HepG2 (cell line): ENCODE measurements around the gene APRT. TPM values are rescaled to one million over a fixed set of nuclear protein-coding genes. Genes with fewer than 3 reads are reported as not detected.

ENCODE experiments used
- ELF1 ChIP-seq: sonication (generic); formaldehyde crosslinking; IDR thresholded peaks from 2 replicates; pipeline ENCODE4 v1.4.0; 2020; ENCODE audit warnings: missing genetic modification reagents
- GFI1 ChIP-seq: sonication (generic); formaldehyde crosslinking; IDR thresholded peaks from 2 replicates; pipeline ENCODE4 v1.5.0; 2020; ENCODE audit warnings: missing genetic modification reagents, mild to moderate bottlenecking, borderline replicate concordance
- HMGXB4 ChIP-seq, 2 experiments: sonication (generic) in 1 of 2; formaldehyde crosslinking in 1 of 2; IDR thresholded peaks; 2 replicates each; pipeline versions ENCODE4 v1.4.0 to v1.6.1; 2018 to 2020; ENCODE audit warnings: missing genetic modification reagents in 2 of 2, borderline replicate concordance in 1 of 2, low read depth in 1 of 2, mild to moderate bottlenecking in 1 of 2, missing biosample characterization in 1 of 2
- HOXA3 ChIP-seq: sonication (generic); formaldehyde crosslinking; IDR thresholded peaks from 2 replicates; pipeline ENCODE4 v1.5.0; 2020; ENCODE audit warnings: missing genetic modification reagents
- JUND ChIP-seq: sonication (generic); formaldehyde crosslinking; IDR thresholded peaks from 2 replicates; pipeline ENCODE4 v1.8.0; 2022; ENCODE audit warnings: mild to moderate bottlenecking, missing genetic modification reagents
- KAT8 ChIP-seq: IDR thresholded peaks from 2 replicates; pipeline ENCODE4 v1.6.1; 2016; ENCODE audit warnings: missing genetic modification reagents, missing compliant biosample characterization
- MXD4 ChIP-seq: IDR thresholded peaks from 2 replicates; pipeline ENCODE4 v1.6.1; 2016; ENCODE audit warnings: mild to moderate bottlenecking, missing biosample characterization, missing genetic modification reagents
- RAD21 ChIP-seq: fragments of 450-650 bp; formaldehyde crosslinking; IDR thresholded peaks from 2 replicates; pipeline ENCODE4 v1.5.0; 2020; ENCODE audit warnings: mild to moderate bottlenecking
- RBAK ChIP-seq: sonication (generic); formaldehyde crosslinking; IDR thresholded peaks from 2 replicates; pipeline ENCODE4 v1.5.1; 2020; ENCODE audit warnings: mild to moderate bottlenecking, missing genetic modification reagents
- RORA ChIP-seq: sonication (generic); formaldehyde crosslinking; IDR thresholded peaks from 2 replicates; pipeline ENCODE4 v1.5.0; 2020; ENCODE audit warnings: mild to moderate bottlenecking, missing genetic modification reagents, moderate library complexity
- THRA ChIP-seq: sonication (generic); formaldehyde crosslinking; IDR thresholded peaks from 2 replicates; pipeline ENCODE4 v1.4.0; 2020; ENCODE audit warnings: missing genetic modification reagents, borderline replicate concordance
- ZNF256 ChIP-seq: sonication (generic); formaldehyde crosslinking; conservative IDR thresholded peaks from 2 replicates; pipeline ENCODE4 v1.4.0; 2020; ENCODE audit warnings: missing genetic modification reagents
- ZNF343 ChIP-seq: sonication (generic); formaldehyde crosslinking; IDR thresholded peaks from 2 replicates; pipeline ENCODE4 v1.4.0; 2020; ENCODE audit warnings: mild to moderate bottlenecking, missing genetic modification reagents
- ZNF549 ChIP-seq: sonication (generic); formaldehyde crosslinking; IDR thresholded peaks from 2 replicates; pipeline ENCODE4 v1.5.0; 2020; ENCODE audit warnings: missing genetic modification reagents
- ZNF564 ChIP-seq: sonication (generic); formaldehyde crosslinking; IDR thresholded peaks from 2 replicates; pipeline ENCODE4 v1.8.1; 2023; ENCODE audit warnings: mild to moderate bottlenecking, missing genetic modification reagents
- ZNF589 ChIP-seq: sonication (generic); formaldehyde crosslinking; conservative IDR thresholded peaks from 2 replicates; pipeline ENCODE4 v1.8.0; 2022; ENCODE audit warnings: mild to moderate bottlenecking, moderate library complexity, missing genetic modification reagents
- ZNF619 ChIP-seq: sonication (generic); formaldehyde crosslinking; IDR thresholded peaks from 2 replicates; pipeline ENCODE4 v1.4.0; 2020; ENCODE audit warnings: mild to moderate bottlenecking, missing genetic modification reagents
- ZNF777 ChIP-seq: sonication (generic); formaldehyde crosslinking; IDR thresholded peaks from 2 replicates; pipeline ENCODE4 v1.4.0; 2020; ENCODE audit warnings: missing genetic modification reagents
- ZNF790 ChIP-seq: sonication (generic); formaldehyde crosslinking; IDR thresholded peaks from 2 replicates; pipeline ENCODE4 v1.8.0; 2022; ENCODE audit warnings: missing genetic modification reagents, mild to moderate bottlenecking, borderline replicate concordance
- polyA plus RNA-seq, 8 experiments: library from polyadenylated mRNA; depleted of rRNA in 3 of 8; stranded (reverse) in 7 of 8; unstranded in 1 of 8; fragments of >200 nt; fragmentation: Illumina TruSeq in 4 of 8; extraction: Trizol in 4 of 8; gene quantifications; 2 replicates each; pipeline versions ENCODE4 v1.2.1 to v1.2.3, GENCODE V29; 2011 to 2016; ENCODE audit warnings: low read depth in 4 of 8, missing spikeins in 1 of 8, mixed read lengths in 1 of 8; ENCODE audit not compliant: insufficient read depth in 1 of 8
- total RNA-seq, 5 experiments: library from RNA; depleted of rRNA; stranded (reverse); fragments of >200 nt; fragmentation: Illumina TruSeq; extraction: Trizol; gene quantifications; 2 replicates each; pipeline ENCODE4 v1.2.3, GENCODE V29; 2016; ENCODE audit warnings: low read depth in 1 of 5
- TF ChIP-seq, protein P1 (sequence below): sonication (generic); formaldehyde crosslinking; IDR thresholded peaks from 2 replicates; pipeline ENCODE4 v1.8.0; 2022; ENCODE audit warnings: missing genetic modification reagents, mild to moderate bottlenecking, inconsistent platforms, borderline replicate concordance
- TF ChIP-seq, protein P2 (sequence below): sonication (generic); formaldehyde crosslinking; IDR thresholded peaks from 2 replicates; pipeline ENCODE4 v1.8.1; 2023; ENCODE audit warnings: mild to moderate bottlenecking, missing genetic modification reagents, borderline replicate concordance
- TF ChIP-seq, protein P3 (sequence below): sonication (generic); formaldehyde crosslinking; IDR thresholded peaks from 2 replicates; pipeline ENCODE4 v1.5.0; 2020; ENCODE audit warnings: mild to moderate bottlenecking, missing genetic modification reagents

The APRT gene
- total and polyA plus RNA-seq, 2 of the 13 experiments (the other 11 are each of a cell fraction or from before 2014, with no cell fraction given): 155 to 242 TPM

GRCh38 chr16:88856828-88857727, 45.4 kb upstream of the APRT start, which contains the start of the genes GALNS and TRAPPC2L (continued):
- TF ChIP-seq HOXA3 (peak; percentile 95), RAD21 (CRISPR knock-in tag) (peak; percentile 31; the same call in 1 of the 2 replicates), GFI1 (CRISPR knock-in tag) (peak; percentile 64; the same call in 1 of the 2 replicates), ZNF777 (peak; percentile 88; the same call in 1 of the 2 replicates), HMGXB4 (CRISPR knock-in tag; IDR thresholded peaks at IDR 0.05; ENCODE audit: borderline replicate concordance in 1 of 2, low read depth in 1 of 2) (peak; percentile 78 to 80), KAT8 (peak; percentile 95), JUND (no peak), ZNF343 (no peak), ZNF619 (CRISPR knock-in tag) (peak; percentile 57; the same call in 1 of the 2 replicates), ELF1 (CRISPR knock-in tag) (0 out of 2 replicates have a peak, but pooled peaks have one; percentile 34), ZNF549 (no peak), RORA (no peak), ZNF589 (peak; percentile 61; the same call in 1 of the 2 replicates), RBAK (CRISPR knock-in tag) (no peak), MXD4 (peak; percentile 72; the same call in 1 of the 2 replicates), ZNF790 (peak; percentile 82), THRA (CRISPR knock-in tag) (peak; percentile 33; the same call in 1 of the 2 replicates), ZNF564 (CRISPR knock-in tag) (no peak), ZNF256 (CRISPR knock-in tag) (peak; percentile 60; the same call in 1 of the 2 replicates)
- TF ChIP-seq, protein P1, sequence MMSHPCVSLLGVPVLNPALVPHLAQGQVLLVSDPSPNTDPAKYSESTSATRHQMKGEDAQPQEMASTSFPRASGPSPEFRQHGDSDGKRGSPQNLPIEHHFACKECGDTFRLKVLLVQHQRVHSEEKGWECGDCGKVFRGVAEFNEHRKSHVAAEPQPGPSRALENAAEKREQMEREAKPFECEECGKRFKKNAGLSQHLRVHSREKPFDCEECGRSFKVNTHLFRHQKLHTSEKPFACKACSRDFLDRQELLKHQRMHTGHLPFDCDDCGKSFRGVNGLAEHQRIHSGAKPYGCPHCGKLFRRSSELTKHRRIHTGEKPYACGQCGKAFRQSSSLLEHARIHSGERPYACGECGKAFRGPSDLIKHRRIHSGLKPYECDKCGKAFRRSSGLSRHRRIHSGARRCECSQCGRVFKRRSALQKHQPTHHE: no peak
- TF ChIP-seq, protein P2, sequence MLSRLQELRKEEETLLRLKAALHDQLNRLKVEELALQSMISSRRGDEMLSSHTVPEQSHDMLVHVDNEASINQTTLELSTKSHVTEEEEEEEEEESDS (CRISPR knock-in tag): no peak
- TF ChIP-seq, protein P3, sequence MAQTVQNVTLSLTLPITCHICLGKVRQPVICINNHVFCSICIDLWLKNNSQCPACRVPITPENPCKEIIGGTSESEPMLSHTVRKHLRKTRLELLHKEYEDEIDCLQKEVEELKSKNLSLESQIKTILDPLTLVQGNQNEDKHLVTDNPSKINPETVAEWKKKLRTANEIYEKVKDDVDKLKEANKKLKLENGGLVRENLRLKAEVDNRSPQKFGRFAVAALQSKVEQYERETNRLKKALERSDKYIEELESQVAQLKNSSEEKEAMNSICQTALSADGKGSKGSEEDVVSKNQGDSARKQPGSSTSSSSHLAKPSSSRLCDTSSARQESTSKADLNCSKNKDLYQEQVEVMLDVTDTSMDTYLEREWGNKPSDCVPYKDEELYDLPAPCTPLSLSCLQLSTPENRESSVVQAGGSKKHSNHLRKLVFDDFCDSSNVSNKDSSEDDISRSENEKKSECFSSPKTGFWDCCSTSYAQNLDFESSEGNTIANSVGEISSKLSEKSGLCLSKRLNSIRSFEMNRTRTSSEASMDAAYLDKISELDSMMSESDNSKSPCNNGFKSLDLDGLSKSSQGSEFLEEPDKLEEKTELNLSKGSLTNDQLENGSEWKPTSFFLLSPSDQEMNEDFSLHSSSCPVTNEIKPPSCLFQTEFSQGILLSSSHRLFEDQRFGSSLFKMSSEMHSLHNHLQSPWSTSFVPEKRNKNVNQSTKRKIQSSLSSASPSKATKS (CRISPR knock-in tag): 0 out of 2 replicates have a peak, but pooled peaks have one; percentile 42
